Measurements from ENCODE around the gene DLK1. TPM values are rescaled to one million over a fixed set of nuclear protein-coding genes. Genes with fewer than 3 reads are reported as not detected.

DLK1 gene
- total and polyA plus RNA-seq, 2 of the 4 experiments (the other 2 are of a cell fraction): under 0.01 to 0.07 TPM

DNA sequence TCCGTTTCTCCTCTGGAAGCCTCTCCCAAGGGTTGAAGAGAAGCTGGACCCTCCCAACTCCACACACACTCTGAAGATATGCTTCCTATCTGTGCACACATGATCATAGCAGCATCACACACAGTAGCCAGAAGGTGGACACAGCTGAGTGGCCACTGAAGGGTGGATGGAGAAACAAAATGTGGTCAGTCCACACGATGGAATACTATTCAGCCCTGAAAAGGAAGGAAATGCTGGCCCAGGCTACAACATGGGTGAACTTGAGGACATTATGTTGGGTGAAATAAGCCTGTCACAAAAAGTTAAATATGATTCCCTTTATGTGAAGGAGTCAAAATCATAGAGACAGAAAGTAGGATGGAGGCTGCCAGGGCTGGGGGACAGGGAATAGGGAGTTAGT lies 43.9 kb upstream of the DLK1 start:
- ATAC-seq (ENCODE audit: low read depth) (no peak), DNase-seq (no peak)
- dilution Hi-C loops (cut with HindIII; ENCODE audit: low sequenced_read_pairs, unreplicated experiment): no loop called here
- H2AK5ac ChIP-seq (ENCODE audit: low read depth, low read length): no peak overlapping the region
- H3K18ac ChIP-seq (ENCODE audit: low read depth, low read length): no peak overlapping the region
- no peak overlapping the region for H3K27ac ChIP-seq (ENCODE audit: insufficient read depth, low read length)
- no peak overlapping the region for H3K9ac ChIP-seq (ENCODE audit: low read depth, low read length)
- H4K91ac ChIP-seq (ENCODE audit: insufficient read depth, low read depth, low read length): no peak overlapping the region
- peaks cover under 1% of the 10 kb centered on the region; the same call in 1 of the 2 replicates for H3K9me1 ChIP-seq (ENCODE audit: insufficient read depth, low read length)
- no peaks in the 10 kb centered on the region for H3K36me3 ChIP-seq (ENCODE audit: control insufficient read depth, insufficient read depth, low read length)
- in situ Hi-C loops (cut with MboI; ENCODE audit: low sequenced_read_pairs): no loop called here
- H3K4me2 ChIP-seq (ENCODE audit: low read depth, low read length): no peak overlapping the region
- H3K9me3 ChIP-seq (ENCODE audit: control insufficient read depth, insufficient read depth, low read length): peaks cover 2% of the 10 kb centered on the region; the same call in 1 of the 2 replicates
- H3K4me3 ChIP-seq (ENCODE audit: insufficient read depth, low read depth, low read length): no peak overlapping the region
- no peak overlapping the region for H2BK120ac ChIP-seq (ENCODE audit: low read depth, low read length)
- CTCF ChIA-PET: no interaction called here
- 0 out of 2 replicates have a peak overlapping the region, but pooled peaks have one; percentile 9 for H2BK20ac ChIP-seq (ENCODE audit: low read depth, low read length)
- H4K5ac ChIP-seq (ENCODE audit: low read depth, low read length): no peak overlapping the region
- H3K56ac ChIP-seq (ENCODE audit: extremely low read depth, insufficient read depth, low read length): no peak overlapping the region
- peaks cover 10% of the 10 kb centered on the region for H3K27me3 ChIP-seq (ENCODE audit: control insufficient read depth, insufficient read depth, low read length)
- no peaks in the 10 kb centered on the region for H3K79me1 ChIP-seq (ENCODE audit: low read depth in 1 of 2, low read length in 2 of 2)
- H4K20me1 ChIP-seq (ENCODE audit: insufficient read depth, low read length): no peaks in the 10 kb centered on the region; the same call in 1 of the 2 replicates
- WGBS, 2 experiments (ENCODE audit: extremely low coverage in 2 of 2, insufficient read length in 1 of 2): 73% methylated on average over 2 of the region's 2 CpGs; no CpG with 5 or more reads in 1 of the 2 experiments
- H2BK15ac ChIP-seq (ENCODE audit: low read depth, low read length): no peak overlapping the region
- intact Hi-C loops (cut with micrococcal nuclease): no loop called here
- H3K4ac ChIP-seq (ENCODE audit: low read depth, low read length): no peak overlapping the region
- TF ChIP-seq CTCF (conservative IDR thresholded peaks at IDR 0.05; ENCODE audit: low read depth, low read length): no peak
- TF ChIP-seq MXI1 (IDR thresholded peaks at IDR 0.05; ENCODE audit: borderline replicate concordance, low read depth, low read length): no peak
- TF ChIP-seq POLR2A (IDR thresholded peaks at IDR 0.05; ENCODE audit: low read depth, low read length): no peak
- TF ChIP-seq, protein P1, sequence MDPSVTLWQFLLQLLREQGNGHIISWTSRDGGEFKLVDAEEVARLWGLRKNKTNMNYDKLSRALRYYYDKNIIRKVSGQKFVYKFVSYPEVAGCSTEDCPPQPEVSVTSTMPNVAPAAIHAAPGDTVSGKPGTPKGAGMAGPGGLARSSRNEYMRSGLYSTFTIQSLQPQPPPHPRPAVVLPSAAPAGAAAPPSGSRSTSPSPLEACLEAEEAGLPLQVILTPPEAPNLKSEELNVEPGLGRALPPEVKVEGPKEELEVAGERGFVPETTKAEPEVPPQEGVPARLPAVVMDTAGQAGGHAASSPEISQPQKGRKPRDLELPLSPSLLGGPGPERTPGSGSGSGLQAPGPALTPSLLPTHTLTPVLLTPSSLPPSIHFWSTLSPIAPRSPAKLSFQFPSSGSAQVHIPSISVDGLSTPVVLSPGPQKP (IDR thresholded peaks at IDR 0.05; ENCODE audit: borderline replicate concordance, low read depth, low read length): no peak
- no peak for TF ChIP-seq FOS (IDR thresholded peaks at IDR 0.05; ENCODE audit: low read depth, low read length)
- no peak for TF ChIP-seq CHD1 (IDR thresholded peaks at IDR 0.05; ENCODE audit: low read depth, low read length)
- no peak for TF ChIP-seq NFE2L2 (IDR thresholded peaks at IDR 0.05; ENCODE audit: low read depth, low read length)
- TF ChIP-seq BHLHE40 (IDR thresholded peaks at IDR 0.05; ENCODE audit: low read depth, low read length): no peak
- TF ChIP-seq MAZ (IDR thresholded peaks at IDR 0.05; ENCODE audit: borderline replicate concordance, low read depth, low read length): no peak
- no peak for TF ChIP-seq CEBPB (IDR thresholded peaks at IDR 0.05; ENCODE audit: low read depth, low read length)
- no peak for TF ChIP-seq RFX5 (IDR thresholded peaks at IDR 0.05; ENCODE audit: low read depth, low read length)
- no peak for TF ChIP-seq RAD21 (IDR thresholded peaks at IDR 0.05; ENCODE audit: low read length)
- TF ChIP-seq RCOR1 (IDR thresholded peaks at IDR 0.05; ENCODE audit: insufficient replicate concordance, low read length): no peak
- TF ChIP-seq SMC3 (IDR thresholded peaks at IDR 0.05; ENCODE audit: low read depth, low read length): no peak
- no peak for TF ChIP-seq MAFK (IDR thresholded peaks at IDR 0.05; ENCODE audit: low read depth, low read length)
- TF ChIP-seq USF2 (IDR thresholded peaks at IDR 0.05; ENCODE audit: low read depth, low read length): no peak
- H3K4me1 ChIP-seq (ENCODE audit: control insufficient read depth, insufficient read depth, low read length): peaks cover 4% of the 10 kb centered on the region
- no peak overlapping the region for H3K14ac ChIP-seq (replicated peaks; ENCODE audit: low read depth, low read length)
- no peak overlapping the region for H3K23ac ChIP-seq (ENCODE audit: low read depth, low read length)
- no TSS peak for BruUV-seq (replicated peaks)
- POLR2A ChIA-PET (ENCODE audit: unreplicated experiment): no interaction called here
- H2AFZ ChIP-seq (replicated peaks; ENCODE audit: low read length, poor library complexity): no peak overlapping the region
- H4K8ac ChIP-seq (ENCODE audit: low read depth in 2 of 2, low read length in 2 of 2): no peak overlapping the region
- no peak overlapping the region for H2AK9ac ChIP-seq (replicated peaks; ENCODE audit: low read depth, low read length, poor library complexity)
- H2BK5ac ChIP-seq (ENCODE audit: low read depth, low read length, poor library complexity, severe bottlenecking): no peak overlapping the region
